Activated T-helper 1 cell treated with anti-CD3 and anti-CD28 coated beads, Interleukin-12 subunit alpha, Interleukin-12 subunit beta, Interleukin-2, Interleukin-4 antibody, amounts not matched to agents 30 ng/mL and 10 ng/mL and 1 ng/mL, durations not matched to agents 14 hours and 24 hours and 36 hours (primary cell): ENCODE results near the gene STON1. TPM values are rescaled to one million over a fixed set of nuclear protein-coding genes. Genes with fewer than 3 reads are reported as not detected.
"Not testable (repeated sequence)": the region's sequence is repeated elsewhere in the genome, so short reads cannot be mapped to it uniquely, and the experiment has no call there.

Source experiments
- DNase-seq: peaks from one replicate; pipeline ENCODE4 v3.0.0; 2021; ENCODE audit warnings: low spot score
- H3K27ac Mint-ChIP-seq: one replicate; pipeline ENCODE4 v1.8.0; 2021; ENCODE audit warnings: mild to moderate bottlenecking, mixed read lengths
- H3K27me3 Mint-ChIP-seq: one replicate; pipeline ENCODE4 v1.8.0; 2022; ENCODE audit warnings: mild to moderate bottlenecking, moderate library complexity, mixed read lengths; ENCODE audit not compliant: insufficient read depth
- H3K36me3 Mint-ChIP-seq: one replicate; pipeline ENCODE4 v1.8.0; 2021; ENCODE audit warnings: low read depth, mixed read lengths
- H3K4me1 Mint-ChIP-seq: one replicate; pipeline ENCODE4 v1.8.0; 2021; ENCODE audit warnings: low read depth, mixed read lengths
- H3K4me3 Mint-ChIP-seq: one replicate; pipeline ENCODE4 v1.8.0; 2021; ENCODE audit warnings: mild to moderate bottlenecking, moderate library complexity, mixed read lengths
- H3K9me3 Mint-ChIP-seq: one replicate; pipeline ENCODE4 v1.8.0; 2021; ENCODE audit warnings: mixed read lengths
- intact Hi-C: fragments of 100-400 bp; cut with micrococcal nuclease; formaldehyde crosslinking; loops from one replicate; pipeline ENCODE4 v1.15.1; 2024
- total RNA-seq: library from RNA; stranded (reverse); gene quantifications from 2 replicates; pipeline ENCODE4 v1.2.3, GENCODE V29; 2022

The STON1 gene
- total RNA-seq, 1 donor from 2014 or later = 1.2 TPM

DNA sequence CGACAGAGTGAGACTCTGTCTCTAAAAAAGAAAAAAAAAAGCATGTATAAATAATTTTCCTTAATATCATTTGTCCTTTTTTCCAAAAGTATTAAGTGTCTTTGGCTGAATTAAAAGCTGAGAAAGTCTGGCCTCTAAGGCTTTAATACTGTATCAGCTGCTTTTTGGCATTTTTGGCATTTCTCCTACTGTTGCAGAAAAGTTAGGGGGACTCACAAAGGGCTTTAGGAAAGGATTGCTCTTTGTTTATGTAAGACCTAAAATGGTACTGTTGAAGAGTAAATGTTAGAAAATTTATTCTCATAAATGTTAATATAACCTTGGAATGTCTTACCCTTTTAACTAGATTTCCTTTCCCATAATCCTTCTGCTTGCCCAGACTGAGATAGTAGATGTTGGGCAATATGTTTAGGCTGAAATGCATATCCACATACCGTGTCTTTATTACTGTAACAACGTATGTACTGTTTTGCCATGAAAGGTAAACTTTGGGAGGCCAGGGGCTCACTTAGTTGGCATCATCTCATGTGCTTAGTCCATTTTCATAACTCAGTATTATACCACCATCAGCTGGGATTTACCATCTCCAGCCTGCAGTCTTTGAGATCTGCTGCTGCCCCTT is 18.0 kb upstream of the STON1 start:
- Mint-ChIP-seq H3K4me1 (peaks cover 21% of the 10 kb centered on the region), H3K36me3 (peaks cover 46% of the 10 kb centered on the region), H3K27me3 (no peaks in the 10 kb centered on the region), H3K27ac (no peak overlapping the region), H3K9me3 (no peaks in the 10 kb centered on the region), H3K4me3 (no peak overlapping the region)
- intact Hi-C loops = no loop called here
- no peak for DNase-seq

GRCh38 chr2:48512571-48512970 is 17.4 kb upstream of the STON1 start:
- peaks cover 44% of the 10 kb centered on the region for H3K36me3 Mint-ChIP-seq
- no peak for DNase-seq
- H3K27me3 Mint-ChIP-seq = no peaks in the 10 kb centered on the region
- intact Hi-C loops = no loop called here
- peaks cover 21% of the 10 kb centered on the region for H3K4me1 Mint-ChIP-seq
- H3K27ac Mint-ChIP-seq = no peak overlapping the region
- H3K4me3 Mint-ChIP-seq = no peak overlapping the region
- no peaks in the 10 kb centered on the region for H3K9me3 Mint-ChIP-seq

DNA sequence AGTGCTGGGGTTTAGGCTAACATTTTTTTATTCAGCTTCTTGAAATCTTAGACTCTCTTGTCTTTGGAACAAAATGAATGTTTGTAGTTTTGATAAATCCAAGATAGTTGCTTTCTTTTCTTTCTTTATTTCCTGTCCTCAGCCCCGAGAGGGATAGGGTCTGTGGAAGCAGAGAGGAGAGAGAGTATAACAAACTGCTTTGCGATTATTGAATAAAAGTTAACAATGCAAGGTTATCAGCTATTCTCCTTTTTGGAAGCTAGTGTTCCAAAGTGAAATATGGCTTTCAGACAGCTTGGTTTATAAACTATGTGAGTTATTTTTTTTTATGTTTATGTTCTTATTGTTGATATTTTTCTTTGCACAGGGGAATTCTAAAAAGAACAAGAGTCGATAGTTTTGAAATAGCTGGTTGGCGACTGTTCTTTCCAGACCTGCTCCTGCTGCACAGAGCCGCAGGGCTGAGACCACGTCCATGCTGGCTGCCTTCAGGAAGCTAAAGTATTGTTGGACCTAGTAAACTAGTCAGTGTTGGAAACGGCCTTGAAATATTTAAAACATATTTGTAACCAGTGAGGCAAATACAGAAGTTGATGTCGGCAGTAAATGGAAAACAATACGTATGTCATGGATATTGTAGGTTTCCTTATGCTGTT is 15.5 kb upstream of the STON1 start:
- H3K9me3 Mint-ChIP-seq = no peaks in the 10 kb centered on the region
- H3K27ac Mint-ChIP-seq = no peak overlapping the region
- no peak for DNase-seq
- no peaks in the 10 kb centered on the region for H3K27me3 Mint-ChIP-seq
- H3K36me3 Mint-ChIP-seq = peaks cover 44% of the 10 kb centered on the region
- intact Hi-C loops = no loop called here
- H3K4me3 Mint-ChIP-seq = no peak overlapping the region
- H3K4me1 Mint-ChIP-seq = peaks cover 7% of the 10 kb centered on the region

DNA sequence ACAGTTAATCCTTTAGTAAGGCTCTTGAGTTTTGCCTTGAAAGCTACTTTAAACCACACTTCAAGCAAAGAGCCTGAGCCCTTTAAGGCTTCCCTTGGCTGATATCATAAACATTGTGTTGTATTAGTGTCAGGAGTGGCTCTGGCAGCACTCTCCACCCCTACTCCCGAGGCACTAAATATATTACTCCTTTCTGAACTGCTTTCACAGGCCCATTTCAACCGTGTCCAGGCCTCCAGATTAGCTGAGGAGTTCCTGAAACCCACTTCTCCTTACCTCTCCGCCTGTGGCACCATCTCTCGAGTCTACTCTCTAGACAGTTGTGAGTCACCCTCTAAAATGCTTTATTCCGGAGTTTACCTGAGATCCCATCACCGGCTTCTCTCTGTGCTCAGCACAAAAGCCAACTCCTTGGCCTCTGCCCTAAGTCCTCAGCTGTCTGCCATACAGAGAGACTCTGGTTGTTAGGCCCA is 14.4 kb upstream of the STON1 start:
- no peak overlapping the region for H3K27ac Mint-ChIP-seq
- no peaks in the 10 kb centered on the region for H3K9me3 Mint-ChIP-seq
- no peaks in the 10 kb centered on the region for H3K27me3 Mint-ChIP-seq
- peaks cover 42% of the 10 kb centered on the region for H3K36me3 Mint-ChIP-seq
- no peak for DNase-seq
- no peak overlapping the region for H3K4me3 Mint-ChIP-seq
- intact Hi-C loops = no loop called here
- peaks cover under 1% of the 10 kb centered on the region for H3K4me1 Mint-ChIP-seq

DNA sequence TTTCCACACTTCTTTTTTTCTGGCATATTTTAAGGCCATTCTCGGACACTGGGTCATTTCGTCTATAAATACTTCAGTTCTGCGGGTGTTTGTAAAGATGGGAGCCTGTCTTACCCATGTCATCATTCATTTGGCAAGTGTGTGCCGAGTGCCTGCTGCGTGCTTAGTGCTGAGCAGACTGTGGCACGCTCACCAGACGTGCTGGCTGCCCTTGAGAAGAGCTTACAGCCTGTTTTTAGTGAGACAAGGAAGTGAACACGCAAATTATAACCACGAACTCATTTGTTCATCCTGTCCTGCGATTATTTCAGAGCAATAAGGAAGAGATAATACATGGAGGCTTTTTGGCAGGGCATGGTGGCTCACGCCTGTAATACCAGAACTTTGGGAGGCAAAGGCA is 10.4 kb upstream of the STON1 start:
- Mint-ChIP-seq H3K9me3 (no peaks in the 10 kb centered on the region), H3K4me1 (no peaks in the 10 kb centered on the region), H3K36me3 (peaks cover 29% of the 10 kb centered on the region), H3K4me3 (no peak overlapping the region), H3K27me3 (no peaks in the 10 kb centered on the region), H3K27ac (no peak overlapping the region)
- intact Hi-C loops = no loop called here
- DNase-seq = no peak

GRCh38 chr2:48524756-48525155 is 5.2 kb upstream of the STON1 start:
- peaks cover 13% of the 10 kb centered on the region for H3K36me3 Mint-ChIP-seq
- H3K4me1 Mint-ChIP-seq, H3K27ac Mint-ChIP-seq, H3K9me3 Mint-ChIP-seq, H3K27me3 Mint-ChIP-seq, intact Hi-C loops, DNase-seq, H3K4me3 Mint-ChIP-seq: not testable (repeated sequence)

- no peak overlapping the region for H3K4me3 Mint-ChIP-seq
- no peaks in the 10 kb centered on the region for H3K4me1 Mint-ChIP-seq
- H3K27me3 Mint-ChIP-seq = peaks cover 5% of the 10 kb centered on the region
- no peak for DNase-seq
- no peaks in the 10 kb centered on the region for H3K9me3 Mint-ChIP-seq
- no peak overlapping the region for H3K27ac Mint-ChIP-seq
- H3K36me3 Mint-ChIP-seq = peaks cover 13% of the 10 kb centered on the region
- intact Hi-C loops = no loop called here
Measured at GRCh38 chr2:48525269-48525943, 4.5 kb upstream of the STON1 start.

DNA sequence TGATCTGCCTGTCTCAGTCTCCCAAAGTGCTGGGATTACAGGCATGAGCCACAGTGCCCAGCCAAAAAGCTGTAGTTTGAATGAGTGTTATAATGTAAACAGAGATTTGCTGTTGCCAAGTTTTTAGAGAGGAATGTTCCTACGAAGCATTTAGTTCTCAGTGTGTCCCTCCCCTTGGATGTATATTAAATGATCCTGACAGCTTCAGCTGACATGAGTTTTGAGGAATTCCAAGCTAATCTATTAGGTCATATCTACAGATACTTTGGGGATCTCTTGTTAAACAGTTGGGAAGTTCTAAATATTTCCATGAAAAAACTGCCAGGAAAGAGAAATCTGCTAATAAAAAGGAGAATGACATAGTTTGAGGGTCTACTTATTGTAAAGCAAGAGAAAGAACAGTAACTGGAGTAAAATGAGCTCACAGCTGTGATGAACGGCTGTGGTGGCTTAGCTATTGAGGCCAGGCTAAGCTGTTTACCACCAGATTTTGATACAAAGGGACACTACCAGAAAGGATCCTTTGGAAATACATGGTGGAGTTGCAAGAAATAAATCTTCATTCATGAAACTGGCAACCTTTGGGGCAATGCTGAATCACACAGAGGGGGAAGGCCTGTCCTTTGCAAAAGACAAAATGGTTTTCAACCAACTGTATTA is 2.6 kb upstream of the STON1 start:
- Mint-ChIP-seq H3K4me3 (no peak overlapping the region), H3K27ac (no peak overlapping the region), H3K27me3 (peaks cover 10% of the 10 kb centered on the region), H3K9me3 (no peaks in the 10 kb centered on the region), H3K4me1 (peaks cover 11% of the 10 kb centered on the region), H3K36me3 (peaks cover 7% of the 10 kb centered on the region)
- DNase-seq = no peak
- intact Hi-C loops = no loop called here

DNA sequence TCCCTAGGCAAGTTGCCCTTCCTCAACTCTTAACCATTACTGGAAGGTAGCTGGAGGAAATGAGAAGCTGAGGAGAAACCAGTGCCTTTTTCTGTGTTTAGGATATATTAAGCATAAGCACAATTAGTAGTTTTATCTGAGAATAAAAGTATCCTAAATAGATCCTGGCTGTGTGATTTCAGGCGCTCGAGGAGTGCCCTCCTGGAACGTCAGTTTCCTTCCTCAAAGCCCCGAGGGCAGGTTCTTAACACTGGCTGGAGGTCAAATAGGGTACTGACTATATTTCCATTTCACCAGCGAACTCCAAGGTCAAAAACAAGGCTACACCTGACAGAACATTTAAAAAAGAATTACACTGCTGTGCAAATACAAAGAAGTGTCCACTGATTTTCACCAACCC is 1.5 kb upstream of the STON1 start:
- intact Hi-C loops = no loop called here
- H3K36me3 Mint-ChIP-seq = peaks cover 7% of the 10 kb centered on the region

DNA sequence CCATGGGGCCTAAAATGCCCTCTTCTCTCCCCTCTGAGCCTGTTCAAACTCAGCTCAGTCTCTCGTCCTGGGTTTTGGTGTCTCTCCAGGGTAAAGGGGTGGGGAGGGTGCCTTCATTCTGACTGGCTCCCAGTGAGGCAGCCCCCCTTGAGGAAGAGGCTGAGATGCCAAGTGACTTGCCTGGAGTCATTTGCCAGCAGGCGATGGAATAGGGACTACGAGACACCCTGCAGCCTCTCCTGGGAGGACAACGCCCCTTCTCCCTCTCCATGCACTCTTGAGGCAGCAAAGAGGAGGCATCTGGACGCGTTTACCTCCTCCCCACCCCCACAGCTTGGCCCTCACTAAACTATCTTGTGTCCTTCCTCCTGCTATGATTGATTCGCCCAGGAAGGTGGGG is 760 bp upstream of the STON1 start:
- Mint-ChIP-seq H3K4me1 (peaks cover 11% of the 10 kb centered on the region), H3K27me3 (peaks cover 12% of the 10 kb centered on the region), H3K27ac (peak overlapping the region; percentile 3), H3K4me3 (no peak overlapping the region), H3K36me3 (peaks cover 7% of the 10 kb centered on the region), H3K9me3 (no peaks in the 10 kb centered on the region)
- DNase-seq = no peak
- intact Hi-C loops = no loop called here

More for the DNA sequence above, 1.5 kb upstream of the STON1 start:
- Mint-ChIP-seq H3K4me1 (peaks cover 11% of the 10 kb centered on the region), H3K9me3 (no peaks in the 10 kb centered on the region), H3K4me3 (peak overlapping the region; percentile 54), H3K27ac (no peak overlapping the region), H3K27me3 (peaks cover 12% of the 10 kb centered on the region)
- DNase-seq = no peak

GRCh38 chr2:48529676-48530032 is 300 bp upstream of the STON1 start:
- no peak for DNase-seq
- H3K36me3 Mint-ChIP-seq = peaks cover 7% of the 10 kb centered on the region
- no peaks in the 10 kb centered on the region for H3K9me3 Mint-ChIP-seq
- H3K4me3 Mint-ChIP-seq = peak overlapping the region; percentile 83
- H3K27ac Mint-ChIP-seq = peak overlapping the region; percentile 62
- intact Hi-C loops = no loop called here
- H3K27me3 Mint-ChIP-seq = peaks cover 12% of the 10 kb centered on the region
- peaks cover 11% of the 10 kb centered on the region for H3K4me1 Mint-ChIP-seq

GRCh38 chr2:48531141-48531648 is 1.2 kb downstream of the STON1 start:
- Mint-ChIP-seq H3K4me3 (peak overlapping the region; percentile 85), H3K27ac (no peak overlapping the region), H3K4me1 (peaks cover 11% of the 10 kb centered on the region), H3K27me3 (peaks cover 12% of the 10 kb centered on the region), H3K9me3 (no peaks in the 10 kb centered on the region), H3K36me3 (peaks cover 5% of the 10 kb centered on the region)
- intact Hi-C loops = no loop called here
- DNase-seq = no peak

DNA sequence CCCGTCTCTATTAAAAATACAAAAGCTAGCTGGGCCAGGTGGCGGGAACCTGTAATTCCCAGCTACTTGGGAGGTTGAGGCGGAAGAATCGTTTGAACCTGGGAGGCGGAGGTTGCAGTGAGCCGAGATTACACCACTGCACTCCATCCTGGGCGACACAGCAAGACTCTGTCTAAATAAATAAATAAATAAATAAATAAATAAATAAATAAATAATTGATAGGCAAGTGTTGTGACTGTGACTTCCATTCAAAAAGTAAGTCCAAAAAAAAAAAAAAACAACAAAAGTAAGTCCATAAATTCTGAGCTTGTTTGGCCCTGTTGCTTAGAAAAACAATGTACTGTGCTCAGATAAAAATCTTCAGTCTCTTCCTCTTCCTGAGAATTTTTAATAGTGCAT is 2.2 kb downstream of the STON1 start:
- intact Hi-C loops = no loop called here
- Mint-ChIP-seq H3K36me3 (peaks cover 4% of the 10 kb centered on the region), H3K4me1 (peaks cover 11% of the 10 kb centered on the region), H3K9me3 (no peaks in the 10 kb centered on the region), H3K27ac (no peak overlapping the region), H3K4me3 (peak overlapping the region; percentile 30), H3K27me3 (peaks cover 15% of the 10 kb centered on the region)
- no peak for DNase-seq
